Upper lobe of right lung (tissue), 1 donor: ENCODE results near the gene ZDHHC4. TPM values are rescaled to one million over a fixed set of nuclear protein-coding genes. Genes with fewer than 3 reads are reported as not detected.

Experiments used
- ATAC-seq: fragments of 200-7000 bp; cut with Tn5 transposase; one replicate; pipeline ENCODE4 v1.9.1; 2020; ENCODE audit warnings: mild to moderate bottlenecking, moderate library complexity
- DNase-seq: peaks from one replicate; pipeline ENCODE4 v3.0.0-alpha.2; 2020
- H3K27ac ChIP-seq: fragments of 200-600 bp; one replicate; pipeline ENCODE4 v1.8.0; 2022
- H3K27me3 ChIP-seq: fragments of 200-600 bp; one replicate; pipeline ENCODE4 v1.8.0; 2022; ENCODE audit warnings: mild to moderate bottlenecking
- H3K36me3 ChIP-seq: fragments of 200-600 bp; one replicate; pipeline ENCODE4 v1.8.0; 2022
- H3K4me1 ChIP-seq: fragments of 200-600 bp; one replicate; pipeline ENCODE4 v1.8.0; 2022
- H3K4me3 ChIP-seq: fragments of 200-600 bp; one replicate; pipeline ENCODE4 v1.8.0; 2022; ENCODE audit warnings: mild to moderate bottlenecking
- H3K9me3 ChIP-seq: fragments of 200-600 bp; one replicate; pipeline ENCODE4 v1.8.0; 2022
- intact Hi-C: fragments of 100-400 bp; cut with DNase I; formaldehyde crosslinking; loops from one replicate; pipeline ENCODE4 v1.11.0; 2022
- total RNA-seq: library from RNA; stranded (reverse); fragmentation: NEBNext Ultra II Directional; extraction: Animal tissue kit (Norgen Biotek cat#: 25700); gene quantifications from one replicate; pipeline ENCODE4 v1.2.1, GENCODE V29; 2021
- TF ChIP-seq, protein P1 (sequence below): fragments of 200-600 bp; IDR thresholded peaks from one replicate; pipeline ENCODE4 v1.8.0; 2022; ENCODE audit warnings: antibody characterized with exemption
- donor health status: DM: no; HTN: yes; CAD: no; lungs with severe emphysema.

ZDHHC4 gene
- total RNA-seq, 1 donor from 2014 or later = 54.8 TPM

DNA sequence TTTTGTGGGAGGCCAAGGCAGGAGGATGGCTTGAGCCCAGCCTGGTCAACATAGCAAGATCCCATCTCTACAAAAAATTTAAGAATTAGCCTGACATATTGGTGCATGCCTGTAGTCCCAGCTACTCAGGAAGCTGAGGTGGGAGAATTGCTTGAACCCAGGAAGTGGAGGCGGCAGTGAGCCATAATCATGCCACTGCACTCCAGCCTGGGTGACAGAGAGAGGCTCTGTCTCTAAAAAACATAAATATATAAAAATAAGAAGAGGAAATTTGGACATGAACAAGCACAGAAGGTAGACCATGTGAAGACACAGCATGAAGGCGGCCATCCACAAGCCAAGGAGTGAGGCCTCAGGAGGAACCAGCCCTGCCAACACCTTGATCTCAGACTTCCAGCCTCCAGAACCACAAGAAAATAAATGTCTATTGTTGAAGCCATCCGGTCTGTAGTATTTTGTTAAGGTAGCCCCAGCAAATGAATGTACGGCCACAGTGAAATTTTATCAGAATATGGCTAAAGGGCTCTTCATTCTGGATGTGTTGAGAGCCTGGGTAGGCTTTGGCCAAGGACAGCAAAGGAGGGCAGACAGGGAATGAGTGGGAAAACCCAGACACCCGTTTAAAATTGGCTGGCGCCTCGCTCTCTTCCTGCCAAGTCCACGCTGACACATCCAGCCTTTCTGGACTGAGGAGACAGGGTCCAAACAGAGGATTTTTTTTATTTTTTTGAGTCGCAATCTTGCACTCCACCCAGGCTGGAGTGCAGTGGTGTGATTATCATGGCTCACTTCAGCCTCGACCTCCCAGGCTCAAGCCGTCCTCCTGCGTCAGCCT lies 13.1 kb upstream of the ZDHHC4 start:
- ATAC-seq (no peak), DNase-seq (no peak)
- Histone ChIP-seq H3K27me3 (no peaks in the 10 kb centered on the region), H3K4me3 (no peak overlapping the region), H3K4me1 (no peaks in the 10 kb centered on the region), H3K36me3 (no peaks in the 10 kb centered on the region), H3K27ac (no peak overlapping the region), H3K9me3 (no peaks in the 10 kb centered on the region)
- TF ChIP-seq, protein P1, sequence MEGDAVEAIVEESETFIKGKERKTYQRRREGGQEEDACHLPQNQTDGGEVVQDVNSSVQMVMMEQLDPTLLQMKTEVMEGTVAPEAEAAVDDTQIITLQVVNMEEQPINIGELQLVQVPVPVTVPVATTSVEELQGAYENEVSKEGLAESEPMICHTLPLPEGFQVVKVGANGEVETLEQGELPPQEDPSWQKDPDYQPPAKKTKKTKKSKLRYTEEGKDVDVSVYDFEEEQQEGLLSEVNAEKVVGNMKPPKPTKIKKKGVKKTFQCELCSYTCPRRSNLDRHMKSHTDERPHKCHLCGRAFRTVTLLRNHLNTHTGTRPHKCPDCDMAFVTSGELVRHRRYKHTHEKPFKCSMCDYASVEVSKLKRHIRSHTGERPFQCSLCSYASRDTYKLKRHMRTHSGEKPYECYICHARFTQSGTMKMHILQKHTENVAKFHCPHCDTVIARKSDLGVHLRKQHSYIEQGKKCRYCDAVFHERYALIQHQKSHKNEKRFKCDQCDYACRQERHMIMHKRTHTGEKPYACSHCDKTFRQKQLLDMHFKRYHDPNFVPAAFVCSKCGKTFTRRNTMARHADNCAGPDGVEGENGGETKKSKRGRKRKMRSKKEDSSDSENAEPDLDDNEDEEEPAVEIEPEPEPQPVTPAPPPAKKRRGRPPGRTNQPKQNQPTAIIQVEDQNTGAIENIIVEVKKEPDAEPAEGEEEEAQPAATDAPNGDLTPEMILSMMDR = no peak
- intact Hi-C loops = no loop called here

DNA sequence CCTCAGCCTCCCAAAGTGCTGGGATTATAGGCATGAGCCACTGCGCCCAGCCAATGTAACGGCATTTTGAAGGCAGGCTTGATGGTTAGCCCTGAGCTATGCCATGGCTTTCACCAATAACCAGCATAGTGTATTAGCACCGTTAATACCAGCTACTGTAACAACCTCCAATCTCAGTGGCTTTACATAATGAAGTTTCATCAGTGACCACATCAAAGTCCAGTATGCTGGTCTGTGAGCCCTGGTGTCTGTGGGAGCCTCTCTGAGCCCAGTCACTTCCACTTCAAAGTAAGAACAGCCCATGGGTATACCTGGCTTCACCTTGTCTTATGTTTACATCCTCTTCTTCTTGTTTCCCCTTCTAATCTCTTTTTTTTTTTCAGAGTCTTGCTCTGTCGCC lies 11.6 kb upstream of the ZDHHC4 start:
- Histone ChIP-seq H3K36me3 (no peaks in the 10 kb centered on the region), H3K4me1 (no peaks in the 10 kb centered on the region), H3K9me3 (no peaks in the 10 kb centered on the region), H3K4me3 (no peak overlapping the region), H3K27me3 (no peaks in the 10 kb centered on the region), H3K27ac (no peak overlapping the region)
- intact Hi-C loops = no loop called here
- no peak for DNase-seq
- TF ChIP-seq, protein P1 = no peak
- no peak for ATAC-seq

DNA sequence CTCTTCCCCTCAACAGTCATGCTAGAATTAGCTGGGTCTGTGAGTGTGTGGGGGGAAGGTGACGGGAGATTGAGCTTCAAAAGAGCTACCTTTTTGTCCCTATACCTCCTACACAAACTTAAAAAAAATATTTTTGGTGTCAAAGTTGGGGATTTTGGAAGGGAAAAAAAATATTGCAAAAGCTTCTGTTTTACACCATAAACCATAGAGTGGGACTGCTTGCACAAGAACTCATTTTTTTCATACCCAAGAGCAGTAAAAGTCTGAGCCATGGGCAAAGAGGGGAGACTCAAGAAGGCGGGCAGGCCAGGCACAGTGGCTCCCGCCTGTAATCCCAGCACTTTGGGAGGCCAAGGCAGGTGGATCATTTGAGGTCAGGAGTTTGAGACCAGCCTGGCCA lies 9.4 kb upstream of the ZDHHC4 start:
- Histone ChIP-seq H3K27ac (no peak overlapping the region), H3K27me3 (no peaks in the 10 kb centered on the region), H3K9me3 (no peaks in the 10 kb centered on the region), H3K36me3 (no peaks in the 10 kb centered on the region), H3K4me1 (no peaks in the 10 kb centered on the region), H3K4me3 (no peak overlapping the region)
- no peak for ATAC-seq
- intact Hi-C loops = no loop called here
- DNase-seq = no peak
- TF ChIP-seq, protein P1 = no peak

DNA sequence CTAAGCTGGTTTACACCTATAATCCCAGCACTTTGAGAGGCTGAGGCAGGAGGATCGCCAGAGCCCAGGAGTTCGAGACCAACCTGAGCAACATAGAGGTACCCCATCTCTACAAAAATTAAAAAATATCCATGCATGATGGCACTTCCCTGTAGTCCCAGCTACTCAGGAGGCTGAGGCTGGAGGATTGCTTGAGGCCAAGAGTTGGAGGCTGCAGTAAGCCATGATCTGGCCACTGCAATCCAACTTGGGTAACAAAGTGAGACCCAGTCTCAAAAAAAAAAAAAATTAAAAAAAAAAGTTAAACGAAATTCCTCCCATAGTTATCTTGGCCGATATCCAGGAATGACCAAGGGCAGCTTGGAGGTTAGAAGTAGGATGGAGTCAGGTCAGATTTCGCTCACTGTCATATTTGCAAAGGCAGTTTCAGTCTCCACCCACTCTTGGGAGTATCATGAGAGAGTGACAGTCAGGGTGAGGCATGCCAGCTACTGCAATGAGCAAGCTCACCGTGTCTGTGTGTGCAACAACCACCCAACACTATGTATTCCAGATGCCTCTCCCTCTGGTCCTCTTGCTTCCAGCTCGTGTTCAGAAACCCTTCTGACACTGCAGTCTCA lies 6.0 kb upstream of the ZDHHC4 start:
- no peak overlapping the region for H3K4me3 ChIP-seq
- peaks cover under 1% of the 10 kb centered on the region for H3K4me1 ChIP-seq
- H3K9me3 ChIP-seq = no peaks in the 10 kb centered on the region
- H3K27ac ChIP-seq = no peak overlapping the region
- TF ChIP-seq, protein P1 = no peak
- DNase-seq (no peak), ATAC-seq (no peak)
- no peaks in the 10 kb centered on the region for H3K36me3 ChIP-seq
- intact Hi-C loops = no loop called here
- no peaks in the 10 kb centered on the region for H3K27me3 ChIP-seq

DNA sequence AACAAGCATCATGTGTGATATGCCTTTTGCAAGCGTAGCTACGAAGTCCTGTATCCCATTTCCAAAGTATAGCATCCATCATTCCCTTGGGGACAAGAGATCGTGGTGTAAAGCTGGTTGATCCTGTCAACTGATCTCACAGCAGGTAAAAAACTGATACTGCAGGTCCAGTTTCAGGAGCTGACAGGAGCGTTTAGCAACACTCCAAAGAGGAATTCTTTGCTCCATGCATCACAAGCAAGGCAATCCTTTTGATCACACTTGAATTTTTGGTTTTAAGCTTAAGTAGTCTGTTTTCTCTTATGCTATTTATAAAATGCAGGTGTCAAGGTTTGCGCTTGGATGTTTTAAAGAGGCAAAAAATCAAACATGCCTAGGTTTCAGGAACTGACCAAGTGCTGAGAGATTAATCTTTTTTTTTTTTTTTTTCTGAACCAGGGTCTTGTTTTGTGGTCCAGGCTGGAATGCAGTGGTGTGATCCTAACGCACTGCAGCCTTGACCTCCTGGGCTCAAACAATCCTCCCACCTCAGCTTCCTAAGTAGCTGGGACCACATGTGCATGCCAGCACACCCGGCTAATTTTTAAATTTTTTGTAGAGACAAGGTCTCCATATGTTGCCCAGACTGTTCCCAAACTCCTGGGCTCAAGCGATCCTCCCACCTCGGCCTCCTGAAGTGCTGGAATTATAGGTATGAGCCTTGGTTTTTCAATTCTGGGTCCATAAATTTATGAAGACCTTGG lies 1.8 kb upstream of the ZDHHC4 start:
- TF ChIP-seq, protein P1 = no peak
- intact Hi-C loops = no loop called here
- no peak for ATAC-seq

More for the DNA sequence above, 1.8 kb upstream of the ZDHHC4 start:
- DNase-seq = no peak
- Histone ChIP-seq H3K9me3 (no peaks in the 10 kb centered on the region), H3K27ac (no peak overlapping the region), H3K36me3 (peaks cover 6% of the 10 kb centered on the region), H3K4me3 (no peak overlapping the region), H3K4me1 (peaks cover 12% of the 10 kb centered on the region), H3K27me3 (no peaks in the 10 kb centered on the region)
